Parathyroid adenoma (tissue), 2 donors: ENCODE results near the gene TMEM150B.

Source experiments
- H2AFZ ChIP-seq: fragments of 300-600 bp; sonication (generic); one replicate; pipeline ENCODE4 v1.7.0; 2017; ENCODE audit warnings: antibody characterized with exemption, mild to moderate bottlenecking
- H3K27ac ChIP-seq: fragments of 300-600 bp; sonication (generic); one replicate; pipeline ENCODE4 v1.7.0; 2017
- H3K27me3 ChIP-seq: fragments of 300-600 bp; sonication (generic); one replicate; pipeline ENCODE4 v1.7.0; 2017; ENCODE audit warnings: low read length; ENCODE audit not compliant: control insufficient read depth, insufficient read depth
- H3K36me3 ChIP-seq: fragments of 300-600 bp; sonication (generic); one replicate; pipeline ENCODE4 v1.7.0; 2017; ENCODE audit warnings: low read length; ENCODE audit not compliant: control insufficient read depth, insufficient read depth
- H3K4me1 ChIP-seq: fragments of 300-600 bp; sonication (generic); one replicate; pipeline ENCODE4 v1.7.0; 2017; ENCODE audit warnings: control low read depth
- H3K4me2 ChIP-seq: fragments of 300-600 bp; sonication (generic); one replicate; pipeline ENCODE4 v1.7.0; 2017; ENCODE audit warnings: low read length
- H3K4me3 ChIP-seq: fragments of 300-600 bp; sonication (generic); one replicate; pipeline ENCODE4 v1.7.0; 2017; ENCODE audit warnings: low read depth, low read length
- H3K79me2 ChIP-seq: fragments of 300-600 bp; sonication (generic); one replicate; pipeline ENCODE4 v1.7.0; 2017; ENCODE audit warnings: control low read depth
- H3K9ac ChIP-seq: fragments of 300-600 bp; sonication (generic); one replicate; pipeline ENCODE4 v1.7.0; 2017; ENCODE audit warnings: mild to moderate bottlenecking
- H3K9me3 ChIP-seq: fragments of 300-600 bp; sonication (generic); one replicate; pipeline ENCODE4 v1.7.0; 2017; ENCODE audit warnings: low read length; ENCODE audit not compliant: control insufficient read depth
- CTCF ChIP-seq: fragments of 300-600 bp; sonication (generic); IDR thresholded peaks from one replicate; pipeline ENCODE4 v1.7.0; 2017; ENCODE audit warnings: antibody characterized with exemption, mild to moderate bottlenecking
- donor health status: primary hyperparathyroidism.

TMEM150B gene

DNA sequence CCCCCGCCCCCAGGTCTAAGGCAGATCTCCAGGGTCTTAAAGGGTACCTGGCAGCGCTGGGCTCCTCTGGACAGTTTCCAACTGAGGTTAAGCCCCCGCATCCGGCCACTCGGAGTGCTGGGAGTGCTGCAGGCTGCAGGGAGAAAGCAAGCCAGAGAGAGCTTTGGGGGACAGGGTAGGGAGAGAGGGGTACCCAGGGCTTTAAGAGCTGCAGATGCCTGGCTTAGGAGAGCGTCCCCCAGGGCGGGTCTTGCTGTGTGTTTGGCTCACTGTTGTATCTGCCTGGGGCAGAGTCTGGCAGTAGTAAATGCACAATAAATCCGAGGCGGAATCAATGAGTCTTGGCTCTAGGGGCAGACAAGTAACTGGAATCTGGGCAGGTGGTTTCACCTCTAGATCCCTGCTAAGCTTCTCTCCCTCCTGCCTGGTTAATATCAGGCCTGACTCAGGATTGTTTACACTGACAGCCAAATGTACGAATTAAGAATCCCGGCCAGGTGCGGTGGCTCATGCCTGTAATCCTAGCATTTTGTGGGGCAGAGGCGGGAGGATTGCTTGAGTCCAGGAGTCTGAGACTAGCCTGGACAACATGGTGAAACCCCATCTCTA, 30.2 kb upstream of the TMEM150B start:
- H3K9me3 ChIP-seq: no peaks in the 10 kb centered on the region
- H3K27me3 ChIP-seq: no peaks in the 10 kb centered on the region
- H3K79me2 ChIP-seq: no peaks in the 10 kb centered on the region
- no peak overlapping the region for H3K4me3 ChIP-seq
- H3K9ac ChIP-seq: no peak overlapping the region
- no peak for TF ChIP-seq CTCF
- no peak overlapping the region for H3K27ac ChIP-seq
- H3K4me2 ChIP-seq: no peak overlapping the region
- H2AFZ ChIP-seq: no peak overlapping the region
- H3K4me1 ChIP-seq: no peaks in the 10 kb centered on the region
- no peaks in the 10 kb centered on the region for H3K36me3 ChIP-seq

GRCh38 chr19:55354698-55355212, 29.6 kb upstream of the TMEM150B start, which contains the start of gene COX6B2:
COX6B2 (minus strand) TSS chr19:55354719; CDS start chr19:55354521, 198 bp downstream.
- no peaks in the 10 kb centered on the region for H3K9me3 ChIP-seq
- H3K4me3 ChIP-seq: peak within 1 kb of the TSS; percentile 46
- no peak for TF ChIP-seq CTCF
- H3K36me3 ChIP-seq: no peaks in the 10 kb centered on the region
- H3K27ac ChIP-seq: no peak within 1 kb of the TSS
- H3K27me3 ChIP-seq: no peaks in the 10 kb centered on the region
- peak within 1 kb of the TSS; percentile 68 for H3K4me2 ChIP-seq
- peak within 1 kb of the TSS; percentile 60 for H2AFZ ChIP-seq
- H3K9ac ChIP-seq: no peak within 1 kb of the TSS
- no peaks in the 10 kb centered on the region for H3K79me2 ChIP-seq
- no peaks in the 10 kb centered on the region for H3K4me1 ChIP-seq

DNA sequence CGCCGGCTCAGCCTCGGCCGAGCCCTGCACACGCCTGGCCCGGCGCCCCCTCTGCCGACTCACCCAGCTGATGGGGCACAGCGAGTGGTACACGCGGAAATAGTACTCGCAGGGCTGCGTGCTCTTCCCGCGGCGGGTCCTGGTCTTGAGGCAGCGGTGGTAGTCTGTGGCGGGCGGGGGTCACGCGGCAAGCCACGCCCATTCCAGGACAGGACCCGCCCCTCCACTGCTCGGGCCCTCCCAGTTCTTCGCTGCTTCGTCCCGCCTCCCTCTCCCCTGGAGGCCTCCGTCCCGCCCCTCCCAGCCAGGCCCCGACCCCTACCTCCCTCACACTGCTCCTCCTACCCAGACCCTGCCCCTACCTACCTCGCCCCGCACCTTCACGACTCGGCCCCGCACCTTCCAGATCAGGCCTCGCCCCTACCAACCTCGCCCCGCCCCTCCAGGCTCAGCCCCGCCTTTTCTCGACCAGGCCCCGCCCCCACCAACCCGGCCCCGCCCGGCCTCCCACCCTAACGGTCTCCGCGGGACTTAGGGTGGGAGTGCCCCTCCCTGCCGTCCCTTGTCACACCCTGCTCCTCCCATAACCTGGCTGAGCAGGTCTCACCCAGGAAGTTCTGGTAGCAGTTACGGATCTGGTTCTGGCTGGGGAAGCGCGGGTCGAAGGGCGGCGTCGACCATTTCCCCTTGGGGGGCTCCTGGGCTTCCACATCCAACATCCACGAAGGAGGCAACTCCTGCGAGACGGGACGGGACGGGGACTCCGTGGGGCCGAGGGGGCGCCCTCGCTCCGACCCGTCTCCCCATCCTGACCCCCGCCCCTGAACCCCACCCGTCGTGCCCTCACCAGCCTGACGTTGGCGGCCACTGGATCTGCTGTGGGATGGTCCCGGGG, 28.9 kb upstream of the TMEM150B start:
- Histone ChIP-seq H3K9me3 (no peaks in the 10 kb centered on the region), H3K4me2 (peak overlapping the region; percentile 68), H3K36me3 (no peaks in the 10 kb centered on the region), H3K27me3 (no peaks in the 10 kb centered on the region), H2AFZ (peak overlapping the region; percentile 60), H3K4me3 (peak overlapping the region; percentile 46), H3K79me2 (no peaks in the 10 kb centered on the region), H3K4me1 (no peaks in the 10 kb centered on the region), H3K9ac (no peak overlapping the region), H3K27ac (no peak overlapping the region)
- no peak for TF ChIP-seq CTCF

DNA sequence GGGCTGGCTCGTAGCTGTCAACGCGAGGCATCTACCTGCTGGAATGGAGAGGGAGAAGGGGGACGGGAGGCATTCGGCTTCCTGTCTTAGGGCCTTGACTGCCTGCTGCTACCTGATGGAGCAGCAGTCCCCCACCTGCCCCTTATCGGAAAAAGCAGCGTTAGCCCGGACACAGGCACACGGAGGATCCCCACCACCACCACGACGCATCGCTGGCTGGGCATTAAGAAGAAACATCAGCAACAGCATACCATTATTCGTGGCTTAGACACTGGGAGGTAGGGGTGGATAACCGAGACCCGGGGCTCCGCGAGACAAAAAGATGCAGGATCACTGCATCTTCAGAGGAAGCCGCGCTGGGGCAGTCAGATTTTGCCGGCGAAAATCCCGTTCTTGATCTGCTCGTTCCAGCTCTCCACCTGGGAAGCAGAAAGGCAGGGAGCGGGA, 28.2 kb upstream of the TMEM150B start:
- peak overlapping the region; percentile 46 for H3K4me3 ChIP-seq
- no peaks in the 10 kb centered on the region for H3K9me3 ChIP-seq
- no peak overlapping the region for H3K27ac ChIP-seq
- H3K9ac ChIP-seq: no peak overlapping the region
- no peak for TF ChIP-seq CTCF
- H3K4me1 ChIP-seq: no peaks in the 10 kb centered on the region
- peak overlapping the region; percentile 68 for H3K4me2 ChIP-seq
- H3K79me2 ChIP-seq: no peaks in the 10 kb centered on the region
- no peaks in the 10 kb centered on the region for H3K27me3 ChIP-seq
- peak overlapping the region; percentile 60 for H2AFZ ChIP-seq
- no peaks in the 10 kb centered on the region for H3K36me3 ChIP-seq
